ENCODE measurements around the gene PRCP.

DNA sequence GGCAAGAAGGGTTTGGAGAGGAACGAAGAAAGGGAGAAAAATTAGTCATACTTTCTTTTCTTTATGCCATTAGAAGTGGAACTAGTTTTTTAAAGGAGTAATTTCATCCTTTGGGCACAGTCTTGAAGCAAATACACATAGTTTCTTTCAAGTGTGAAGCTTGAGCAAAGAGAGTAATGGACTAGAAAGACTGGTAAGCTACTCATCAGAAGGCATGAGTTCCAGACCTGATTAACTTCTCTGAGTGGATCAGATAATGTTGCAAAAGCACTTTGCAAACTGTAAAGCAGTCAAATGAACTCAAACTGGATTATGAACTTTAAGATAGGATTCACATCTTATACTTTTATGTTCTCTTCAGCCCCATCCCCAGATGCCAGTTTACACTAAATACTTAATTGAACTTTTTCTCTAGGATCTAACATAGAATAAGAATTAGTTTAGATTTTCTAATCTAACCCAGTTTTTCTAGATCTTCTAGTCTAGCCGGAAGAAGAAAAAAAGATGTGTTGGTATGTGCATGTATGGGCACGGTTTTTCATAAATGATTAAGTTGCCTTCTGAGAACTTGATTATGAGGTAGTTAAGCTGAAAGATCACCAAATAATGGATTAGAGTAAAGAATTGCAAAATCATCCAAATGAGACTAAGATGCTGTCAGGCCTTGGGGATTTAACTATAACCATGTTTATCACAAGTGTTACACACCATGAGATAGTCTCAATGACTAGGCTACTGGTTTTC lies 3.8 kb upstream of the PRCP start:
- TF ChIP-seq POLR2A (IDR thresholded peaks at IDR 0.05; ENCODE audit: low read depth, low read length) (no peak), POLR2AphosphoS5 (IDR thresholded peaks at IDR 0.05; ENCODE audit: low read depth, low read length) (no peak), TAF1 (IDR thresholded peaks at IDR 0.05; ENCODE audit: borderline replicate concordance, low read depth, low read length) (no peak)
